ENCODE results near the gene ESPN.

ESPN gene

GRCh38 chr1:6484826-6485167 lies 60.2 kb downstream of the ESPN start:
- H3K9me3 ChIP-seq (ENCODE audit: insufficient read depth, low read depth, low read length) = no peaks in the 10 kb centered on the region
- peaks cover 19% of the 10 kb centered on the region for H3K79me1 ChIP-seq (ENCODE audit: low read length)
- WGBS (ENCODE audit: extremely low coverage, insufficient coverage, insufficient read length) = no CpG with 5 or more reads among the region's 13 CpGs
- no peak overlapping the region for H3K27ac ChIP-seq (ENCODE audit: low read depth, low read length)
- peaks cover 6% of the 10 kb centered on the region for H3K79me2 ChIP-seq (ENCODE audit: control insufficient read depth, insufficient read depth, low read length, poor library complexity)
- peaks cover 21 to 25% of the 10 kb centered on the region in 2 experiments for H3K4me1 ChIP-seq (ENCODE audit: control insufficient read depth in 1 of 2, insufficient read depth in 2 of 2, low read length in 2 of 2)
- peak overlapping the region; percentile 85 for H2BK120ac ChIP-seq (ENCODE audit: insufficient read depth, low read length, poor library complexity)
- H3K4me3 ChIP-seq (ENCODE audit: low read depth, low read length) = peak overlapping the region; percentile 79
- H3K4me2 ChIP-seq (ENCODE audit: low read length) = peak overlapping the region; percentile 82
- H3K18ac ChIP-seq (ENCODE audit: low read length) = peak overlapping the region; percentile 91
- peak overlapping the region; percentile 91 for H3K14ac ChIP-seq (ENCODE audit: low read length)
- peak overlapping the region; percentile 97 for H4K8ac ChIP-seq (ENCODE audit: low read depth, low read length)
- peak overlapping the region; percentile 58 for H2AFZ ChIP-seq (ENCODE audit: insufficient read depth, low read length, poor library complexity)
- H2AK5ac ChIP-seq (ENCODE audit: low read length) = peak overlapping the region; percentile 85
- H3K9ac ChIP-seq (ENCODE audit: low read length) = peak overlapping the region; percentile 87
- no peaks in the 10 kb centered on the region for H3K27me3 ChIP-seq (ENCODE audit: insufficient read depth, low read length)
- H4K91ac ChIP-seq (ENCODE audit: low read depth, low read length) = peak overlapping the region; percentile 94
- peak overlapping the region; percentile 91 for H3K4ac ChIP-seq (ENCODE audit: low read depth, low read length)
- H3K23ac ChIP-seq (ENCODE audit: low read length) = no peak overlapping the region
- H2BK5ac ChIP-seq (ENCODE audit: low read depth, low read length, poor library complexity) = no peak overlapping the region
- peak overlapping the region; percentile 3 for H2BK12ac ChIP-seq (ENCODE audit: low read length)
- no peak for DNase-seq
- H4K12ac ChIP-seq (ENCODE audit: low read depth, low read length) = peak overlapping the region; percentile 93
- peaks cover 20 to 28% of the 10 kb centered on the region in 2 experiments for H3K36me3 ChIP-seq (ENCODE audit: control insufficient read depth in 1 of 2, insufficient read depth in 2 of 2, low read length in 2 of 2)

GRCh38 chr1:6485168-6486101 lies 60.9 kb downstream of the ESPN start:
- Histone ChIP-seq H3K4me2 (ENCODE audit: low read length) (peak overlapping the region; percentile 82), H2BK120ac (ENCODE audit: insufficient read depth, low read length, poor library complexity) (peak overlapping the region; percentile 85), H2BK12ac (ENCODE audit: low read length) (peak overlapping the region; percentile 3), H4K8ac (ENCODE audit: low read depth, low read length) (peak overlapping the region; percentile 97), H4K91ac (ENCODE audit: low read depth, low read length) (peak overlapping the region; percentile 94), H3K4me3 (ENCODE audit: low read depth, low read length) (peak overlapping the region; percentile 79), H3K23ac (ENCODE audit: low read length) (no peak overlapping the region), H3K9ac (ENCODE audit: low read length) (peak overlapping the region; percentile 87), H3K4ac (ENCODE audit: low read depth, low read length) (peak overlapping the region; percentile 91), H3K27me3 (ENCODE audit: insufficient read depth, low read length) (no peaks in the 10 kb centered on the region), H3K18ac (ENCODE audit: low read length) (peak overlapping the region; percentile 91), H2AFZ (ENCODE audit: insufficient read depth, low read length, poor library complexity) (peak overlapping the region; percentile 58), H3K36me3 (ENCODE audit: control insufficient read depth in 1 of 2, insufficient read depth in 2 of 2, low read length in 2 of 2) (peaks cover 20 to 28% of the 10 kb centered on the region in 2 experiments), H2AK5ac (ENCODE audit: low read length) (peak overlapping the region; percentile 91), H3K79me1 (ENCODE audit: low read length) (peaks cover 25% of the 10 kb centered on the region), H3K79me2 (ENCODE audit: control insufficient read depth, insufficient read depth, low read length, poor library complexity) (peaks cover 10% of the 10 kb centered on the region), H4K12ac (ENCODE audit: low read depth, low read length) (peak overlapping the region; percentile 93), H2BK5ac (ENCODE audit: low read depth, low read length, poor library complexity) (peak overlapping the region; percentile 32), H3K4me1 (ENCODE audit: control insufficient read depth in 1 of 2, insufficient read depth in 2 of 2, low read length in 2 of 2) (peaks cover 21 to 25% of the 10 kb centered on the region in 2 experiments), H3K27ac (ENCODE audit: low read depth, low read length) (no peak overlapping the region), H3K9me3 (ENCODE audit: insufficient read depth, low read depth, low read length) (no peaks in the 10 kb centered on the region), H3K14ac (ENCODE audit: low read length) (peak overlapping the region; percentile 91)
- no peak for DNase-seq
- WGBS (ENCODE audit: extremely low coverage, insufficient coverage, insufficient read length) = no CpG with 5 or more reads among the region's 80 CpGs

DNA sequence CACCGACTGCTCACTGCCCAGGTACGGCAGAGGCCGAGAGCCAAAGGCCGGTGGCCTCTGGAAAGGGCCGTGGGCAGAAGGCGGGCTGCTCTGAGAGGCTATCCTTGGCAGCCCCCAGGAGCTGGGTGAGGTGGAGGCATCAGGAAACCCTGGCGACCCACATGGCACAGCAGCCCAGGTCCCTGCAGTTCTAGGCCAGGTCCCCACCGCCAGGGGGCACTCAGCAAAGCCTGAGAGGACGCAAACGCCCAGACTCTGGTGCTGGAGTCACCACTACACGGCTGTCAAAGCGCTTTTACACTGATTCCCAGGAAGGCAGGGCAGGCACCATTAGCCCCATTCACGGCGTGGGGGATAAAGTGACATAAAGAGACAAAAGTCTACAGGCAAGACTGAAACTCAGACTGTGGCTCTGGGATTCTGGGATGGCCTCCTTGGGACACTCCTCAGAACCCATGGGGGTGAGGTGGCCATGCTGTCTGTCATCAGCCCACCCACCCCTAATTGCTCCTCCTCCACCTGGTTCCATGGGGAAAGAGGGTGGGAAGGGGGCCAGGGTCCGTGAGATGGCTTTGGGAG lies 61.9 kb downstream of the ESPN start:
- H3K27ac ChIP-seq (ENCODE audit: low read depth, low read length) = no peak overlapping the region
- H2BK120ac ChIP-seq (ENCODE audit: insufficient read depth, low read length, poor library complexity) = peak overlapping the region; percentile 61
- H3K14ac ChIP-seq (ENCODE audit: low read length) = peak overlapping the region; percentile 27
- peaks cover 15% of the 10 kb centered on the region for H3K79me2 ChIP-seq (ENCODE audit: control insufficient read depth, insufficient read depth, low read length, poor library complexity)
- peaks cover 35% of the 10 kb centered on the region for H3K79me1 ChIP-seq (ENCODE audit: low read length)
- no peak overlapping the region for H3K9ac ChIP-seq (ENCODE audit: low read length)
- peak overlapping the region; percentile 84 for H4K8ac ChIP-seq (ENCODE audit: low read depth, low read length)
- peak overlapping the region; percentile 34 for H4K12ac ChIP-seq (ENCODE audit: low read depth, low read length)
- peak overlapping the region; percentile 91 for H2AK5ac ChIP-seq (ENCODE audit: low read length)
- peak overlapping the region; percentile 19 for H3K18ac ChIP-seq (ENCODE audit: low read length)
- WGBS (ENCODE audit: extremely low coverage, insufficient coverage, insufficient read length) = no CpG with 5 or more reads among the region's 15 CpGs
- peak overlapping the region; percentile 80 for H3K4ac ChIP-seq (ENCODE audit: low read depth, low read length)
- no peak overlapping the region for H3K23ac ChIP-seq (ENCODE audit: low read length)
- no peaks in the 10 kb centered on the region for H3K9me3 ChIP-seq (ENCODE audit: insufficient read depth, low read depth, low read length)
- peak overlapping the region; percentile 47 for H2AFZ ChIP-seq (ENCODE audit: insufficient read depth, low read length, poor library complexity)
- no peak overlapping the region for H3K4me3 ChIP-seq (ENCODE audit: low read depth, low read length)
- peaks cover 27 to 30% of the 10 kb centered on the region in 2 experiments for H3K4me1 ChIP-seq (ENCODE audit: control insufficient read depth in 1 of 2, insufficient read depth in 2 of 2, low read length in 2 of 2)
- peak; percentile 88 to 95 for DNase-seq
- H2BK12ac ChIP-seq (ENCODE audit: low read length) = peak overlapping the region; percentile 63
- H4K91ac ChIP-seq (ENCODE audit: low read depth, low read length) = peak overlapping the region; percentile 71
- no peak overlapping the region for H2BK5ac ChIP-seq (ENCODE audit: low read depth, low read length, poor library complexity)
- peak overlapping the region; percentile 76 for H3K4me2 ChIP-seq (ENCODE audit: low read length)
- H3K36me3 ChIP-seq (ENCODE audit: control insufficient read depth in 1 of 2, insufficient read depth in 2 of 2, low read length in 2 of 2) = peaks cover 16 to 23% of the 10 kb centered on the region in 2 experiments
- H3K27me3 ChIP-seq (ENCODE audit: insufficient read depth, low read length) = no peaks in the 10 kb centered on the region

- H2BK12ac ChIP-seq (ENCODE audit: low read length) = no peak overlapping the region
- H2AFZ ChIP-seq (ENCODE audit: insufficient read depth, low read length, poor library complexity) = no peak overlapping the region
- H4K8ac ChIP-seq (ENCODE audit: low read depth, low read length) = no peak overlapping the region
- no peak overlapping the region for H3K4me3 ChIP-seq (ENCODE audit: low read depth, low read length)
- no peak overlapping the region for H3K23ac ChIP-seq (ENCODE audit: low read length)
- no peak overlapping the region for H3K14ac ChIP-seq (ENCODE audit: low read length)
- H3K9me3 ChIP-seq (ENCODE audit: insufficient read depth, low read depth, low read length) = peaks cover 2% of the 10 kb centered on the region
- no peak for DNase-seq
- no peak overlapping the region for H2BK120ac ChIP-seq (ENCODE audit: insufficient read depth, low read length, poor library complexity)
- no peak overlapping the region for H3K4me2 ChIP-seq (ENCODE audit: low read length)
- no peaks in the 10 kb centered on the region for H3K27me3 ChIP-seq (ENCODE audit: insufficient read depth, low read length)
- peaks cover 15 to 25% of the 10 kb centered on the region in 2 experiments for H3K36me3 ChIP-seq (ENCODE audit: control insufficient read depth in 1 of 2, insufficient read depth in 2 of 2, low read length in 2 of 2)
- H2BK5ac ChIP-seq (ENCODE audit: low read depth, low read length, poor library complexity) = no peak overlapping the region
- no peak overlapping the region for H2AK5ac ChIP-seq (ENCODE audit: low read length)
- H4K12ac ChIP-seq (ENCODE audit: low read depth, low read length) = no peak overlapping the region
- no peak overlapping the region for H3K27ac ChIP-seq (ENCODE audit: low read depth, low read length)
- peaks cover 39% of the 10 kb centered on the region for H3K79me1 ChIP-seq (ENCODE audit: low read length)
- H3K4ac ChIP-seq (ENCODE audit: low read depth, low read length) = no peak overlapping the region
- WGBS (ENCODE audit: extremely low coverage, insufficient coverage, insufficient read length) = no CpG with 5 or more reads among the region's 14 CpGs
- H3K18ac ChIP-seq (ENCODE audit: low read length) = no peak overlapping the region
- peaks cover 18% of the 10 kb centered on the region for H3K79me2 ChIP-seq (ENCODE audit: control insufficient read depth, insufficient read depth, low read length, poor library complexity)
- H3K9ac ChIP-seq (ENCODE audit: low read length) = no peak overlapping the region
- H3K4me1 ChIP-seq (ENCODE audit: control insufficient read depth in 1 of 2, insufficient read depth in 2 of 2, low read length in 2 of 2) = peaks cover 33 to 38% of the 10 kb centered on the region in 2 experiments
- no peak overlapping the region for H4K91ac ChIP-seq (ENCODE audit: low read depth, low read length)
Observed at GRCh38 chr1:6487804-6488484, 63.4 kb downstream of the ESPN start.
